G401 (cell line): Measurements from ENCODE around the gene SLC4A2. TPM values are rescaled to one million over a fixed set of nuclear protein-coding genes. Genes with fewer than 3 reads are reported as not detected.

Source experiments
- DNase-seq: peaks from one replicate; pipeline ENCODE4 v3.0.0-alpha.2; 2015; ENCODE audit warnings: low spot score
- in situ Hi-C: cut with HindIII; loops from 2 replicates; pipeline ENCODE4 v1.10.0; 2016; ENCODE audit warnings: low sequenced_read_pairs, mixed read lengths
- total RNA-seq: library from RNA; depleted of rRNA; stranded (reverse); fragments of >200 nt; shearing (Covaris generic); gene quantifications from 2 replicates; pipeline ENCODE4 v1.2.3, GENCODE V29; 2014

The SLC4A2 gene
- total RNA-seq, 1 experiment from 2014 or later, result 363 TPM

DNA sequence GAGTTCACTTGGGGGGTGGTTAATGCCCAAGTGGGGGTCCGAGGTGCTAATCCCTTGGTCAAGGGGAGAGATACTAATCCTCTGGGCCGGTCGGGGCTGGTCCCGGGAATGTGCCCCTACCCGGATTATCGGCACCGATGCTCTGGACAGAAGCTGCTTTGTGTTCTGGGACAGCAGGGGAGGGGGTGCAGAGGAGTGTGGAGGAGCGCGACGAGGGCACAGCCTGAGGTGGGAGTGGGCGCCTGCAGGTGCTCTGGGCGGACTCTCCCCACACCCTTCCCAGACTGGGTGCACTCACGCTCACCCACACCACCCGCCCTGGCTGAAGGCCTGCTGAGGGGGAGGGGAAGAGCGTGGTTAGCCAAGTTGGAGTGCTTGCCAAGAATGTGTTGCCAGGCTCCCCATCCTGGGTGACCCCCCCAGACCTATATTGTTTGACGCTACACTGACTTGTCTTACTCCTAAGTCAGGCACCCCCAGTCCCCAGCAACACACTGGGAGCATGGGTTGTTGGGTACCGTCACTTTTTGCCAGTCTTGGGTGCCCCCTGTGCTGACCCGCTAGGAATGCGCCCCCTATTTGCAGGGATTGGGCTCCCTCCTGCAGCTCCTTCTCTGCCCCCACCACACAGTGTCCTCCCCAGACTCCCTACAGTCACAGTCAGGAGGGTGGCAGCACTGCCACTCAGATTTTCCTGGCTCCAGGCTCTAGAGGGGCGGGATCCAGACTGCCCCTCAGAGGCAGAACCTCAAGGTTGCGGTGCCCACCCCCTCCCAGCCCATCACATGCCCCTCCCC, 1.2 kb downstream of the SLC4A2 start:
- in situ Hi-C loops, result no loop called here
- DNase-seq, result no peak

DNA sequence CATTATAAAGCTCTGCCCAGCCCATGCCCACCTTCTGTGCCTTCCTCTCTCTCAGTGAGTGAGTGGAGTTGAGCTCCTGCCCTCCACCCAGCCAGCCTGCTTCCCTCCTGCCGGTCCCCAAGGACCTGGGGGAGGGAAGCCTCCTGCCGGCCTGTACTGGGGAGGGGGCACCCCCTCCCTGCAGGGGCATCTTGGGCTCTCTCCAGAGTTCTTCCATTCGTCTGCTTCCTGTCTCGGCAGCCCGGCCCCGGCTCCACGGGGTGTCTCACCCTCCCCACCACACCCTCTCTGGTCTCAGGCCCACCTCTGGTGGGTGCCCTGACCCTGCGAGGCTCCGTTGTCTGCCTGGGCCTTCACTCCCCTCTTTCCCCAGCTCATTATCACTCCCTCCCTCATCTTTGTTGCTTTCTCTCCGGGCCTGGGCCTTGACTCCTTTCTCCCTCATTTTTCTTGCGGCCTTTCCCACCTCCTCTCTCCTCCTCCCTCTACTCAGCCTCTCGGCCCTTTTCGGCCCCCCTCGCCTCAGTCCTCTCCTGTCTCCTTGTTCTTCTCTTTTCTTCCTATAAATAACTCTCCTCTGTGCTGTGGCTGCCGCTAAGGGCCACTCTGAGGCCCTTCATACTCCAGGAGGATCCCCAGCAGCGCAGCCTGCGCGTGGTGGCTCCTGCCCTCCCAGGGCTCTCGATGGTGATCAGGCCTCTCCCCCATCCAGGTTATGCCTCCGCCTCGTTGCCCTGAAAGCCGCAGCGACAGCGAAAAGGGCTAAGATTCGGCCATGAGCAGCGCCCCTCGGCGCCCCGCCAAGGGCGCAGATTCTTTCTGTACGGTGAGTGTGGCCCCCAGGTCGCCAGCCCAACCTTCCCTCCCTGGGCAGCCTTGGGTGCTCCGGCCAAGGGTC, 2.1 kb downstream of the SLC4A2 start:
- in situ Hi-C loops, result no loop called here
- no peak for DNase-seq

DNA sequence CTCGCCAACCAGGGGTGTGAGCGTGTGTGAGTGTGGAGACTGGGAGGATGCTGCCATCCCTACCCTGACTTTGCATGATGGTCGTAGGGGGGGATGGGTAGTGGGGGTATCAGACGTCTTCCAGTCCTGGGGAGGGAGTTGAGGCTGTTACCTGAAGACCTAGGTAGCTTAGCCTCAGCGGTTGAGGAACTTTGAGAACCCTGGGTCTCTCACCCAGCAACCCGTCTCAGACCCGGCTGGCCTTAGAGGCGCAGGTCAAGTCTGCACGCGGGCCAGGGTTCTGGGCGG, 2.7 kb downstream of the SLC4A2 start:
- in situ Hi-C loops, result no loop called here
- DNase-seq, result no peak

DNA sequence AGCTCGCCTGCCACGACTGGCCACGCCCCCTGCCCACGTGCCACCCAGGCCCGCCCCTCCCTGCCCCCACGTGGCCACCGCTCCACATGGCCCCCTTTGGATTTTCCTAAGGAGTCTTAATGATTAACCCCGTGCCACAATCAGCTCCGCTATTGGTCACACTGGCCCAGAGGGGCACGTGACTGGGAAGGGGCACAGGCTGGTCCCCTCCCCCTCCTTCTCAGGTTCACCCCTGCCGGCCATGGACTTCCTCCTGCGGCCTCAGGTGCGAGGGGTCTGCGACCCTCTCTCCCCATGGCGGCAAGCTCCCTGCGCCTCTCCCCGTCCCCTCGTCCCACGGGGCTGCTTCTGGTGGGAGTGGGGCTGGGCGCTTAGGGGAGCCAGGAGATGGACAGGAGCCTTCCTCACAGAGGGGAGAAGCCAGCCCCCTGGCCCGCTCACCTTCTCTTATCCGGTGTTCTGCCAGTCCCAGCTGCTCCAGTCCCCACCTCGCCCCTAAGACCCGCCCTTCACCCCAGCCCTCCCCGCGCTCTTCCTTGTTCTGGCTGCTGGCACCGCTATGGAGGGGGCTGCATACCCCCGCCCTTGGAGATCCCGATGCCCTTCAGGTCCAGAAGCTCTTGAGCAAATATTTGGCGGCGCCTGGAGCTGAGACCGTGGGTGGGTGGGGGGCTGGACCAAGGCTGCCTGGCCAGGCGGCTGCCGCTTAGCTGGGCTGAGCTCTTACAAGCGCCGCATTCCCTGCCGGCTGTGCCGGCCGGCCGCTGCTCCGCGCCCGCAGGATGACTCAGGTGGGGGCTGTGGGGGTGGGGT, 3.2 kb downstream of the SLC4A2 start:
- in situ Hi-C loops, result no loop called here
- DNase-seq, result peak; percentile 39

DNA sequence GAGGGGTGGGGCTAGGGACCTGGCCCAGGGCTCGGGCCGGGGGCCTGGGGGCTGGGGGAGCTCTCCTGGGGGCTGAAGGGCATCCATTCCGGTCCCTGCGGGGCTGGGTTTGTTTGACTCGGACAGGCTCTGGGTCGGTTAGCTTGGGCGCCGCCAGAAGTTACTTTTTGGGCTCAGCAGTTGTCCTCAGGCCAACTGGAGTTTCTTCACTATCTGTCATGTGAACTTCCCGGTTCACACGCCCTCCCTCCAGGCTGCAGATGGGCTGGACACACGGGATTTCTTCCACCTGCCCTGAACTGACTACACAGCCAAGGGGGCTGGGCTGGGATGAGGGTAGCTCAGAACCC, 3.8 kb downstream of the SLC4A2 start:
- no peak for DNase-seq
- in situ Hi-C loops, result no loop called here

DNA sequence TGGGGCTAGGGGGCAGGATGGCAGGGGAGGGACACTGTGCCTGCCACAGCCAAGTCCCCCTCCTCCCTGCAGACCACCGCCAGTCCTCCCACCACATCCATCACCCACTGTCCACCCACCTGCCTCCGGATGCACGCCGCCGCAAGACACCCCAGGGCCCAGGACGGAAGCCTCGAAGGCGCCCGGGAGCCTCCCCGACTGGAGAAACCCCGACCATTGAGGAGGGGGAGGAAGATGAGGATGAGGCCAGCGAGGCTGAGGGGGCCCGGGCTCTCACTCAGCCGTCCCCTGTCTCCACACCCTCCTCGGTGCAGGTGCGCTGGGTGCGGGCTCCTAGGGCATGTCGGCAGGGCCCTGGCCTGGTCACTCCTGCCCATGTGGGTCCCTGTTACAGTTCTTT, 5.1 kb downstream of the SLC4A2 start:
- DNase-seq, result no peak
- in situ Hi-C loops, result no loop called here

DNA sequence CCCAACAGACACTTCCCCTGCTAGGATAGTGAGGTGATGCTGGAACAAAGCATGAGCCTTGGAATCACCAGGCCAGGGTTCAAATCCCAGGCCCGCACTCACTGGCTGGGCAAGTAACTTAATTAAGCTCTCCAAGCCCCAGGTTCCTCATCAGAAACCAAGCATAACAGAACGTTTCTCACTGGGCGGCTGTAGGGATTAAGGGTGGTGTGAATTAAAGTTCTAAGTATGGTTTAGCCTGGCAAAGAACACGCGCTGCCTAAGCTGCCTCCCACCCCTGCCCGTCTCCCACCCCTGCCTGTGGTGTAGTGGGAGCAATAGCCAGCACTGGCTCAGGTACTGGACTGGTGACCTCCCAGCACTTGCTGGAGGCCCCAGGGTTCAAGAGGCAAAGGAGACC, 5.6 kb downstream of the SLC4A2 start:
- DNase-seq, result no peak
- in situ Hi-C loops, result no loop called here

DNA sequence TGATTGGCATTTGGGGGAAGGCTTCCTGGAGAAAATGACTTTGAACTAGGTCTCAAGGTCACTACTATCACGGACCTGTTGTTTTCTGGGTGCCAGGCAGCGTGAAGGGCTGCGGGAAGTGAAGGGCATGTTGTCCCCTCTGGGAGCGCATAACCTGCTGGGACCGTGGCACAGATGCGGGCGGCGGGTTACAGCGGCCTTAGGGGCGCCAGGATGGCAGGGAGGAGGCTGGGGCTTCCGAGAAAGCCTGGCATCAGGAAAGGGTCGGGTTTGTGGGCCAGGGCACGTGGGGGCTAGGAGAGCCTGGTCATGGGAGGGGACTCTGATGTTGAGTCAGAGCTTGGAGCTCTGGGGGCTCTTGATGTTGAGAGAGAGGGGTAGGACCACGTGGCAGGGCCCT, 6.1 kb downstream of the SLC4A2 start:
- in situ Hi-C loops, result no loop called here
- no peak for DNase-seq

DNA sequence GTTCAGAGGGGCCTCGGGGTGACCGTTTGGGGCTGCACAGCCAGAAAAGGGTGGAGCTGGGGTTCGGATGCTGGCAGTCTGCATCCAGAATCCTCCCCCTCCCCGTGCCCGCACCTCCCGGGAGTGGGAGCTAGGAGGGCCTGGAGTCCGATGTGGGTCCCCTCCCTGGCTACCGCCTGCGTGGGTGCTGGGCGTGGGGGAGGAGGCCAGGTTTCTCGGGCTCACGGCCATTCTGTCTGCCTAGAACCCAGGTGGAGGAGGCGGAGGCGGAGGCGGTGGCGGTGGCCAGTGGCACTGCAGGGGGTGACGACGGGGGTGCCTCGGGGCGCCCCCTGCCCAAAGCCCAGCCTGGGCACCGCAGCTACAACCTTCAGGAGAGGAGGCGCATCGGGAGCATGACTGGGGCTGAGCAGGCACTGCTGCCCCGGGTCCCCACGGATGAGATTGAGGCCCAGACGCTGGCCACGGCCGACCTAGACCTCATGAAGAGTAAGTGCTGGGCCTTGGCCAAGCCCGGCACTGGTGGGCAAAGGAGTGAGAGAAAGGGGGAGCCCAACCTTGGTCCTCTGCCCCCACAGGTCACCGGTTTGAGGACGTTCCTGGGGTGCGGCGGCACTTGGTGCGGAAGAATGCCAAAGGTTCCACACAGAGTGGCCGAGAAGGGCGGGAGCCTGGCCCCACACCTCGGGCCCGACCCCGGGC, 7.0 kb downstream of the SLC4A2 start:
- DNase-seq, result no peak
- in situ Hi-C loops, result no loop called here

DNA sequence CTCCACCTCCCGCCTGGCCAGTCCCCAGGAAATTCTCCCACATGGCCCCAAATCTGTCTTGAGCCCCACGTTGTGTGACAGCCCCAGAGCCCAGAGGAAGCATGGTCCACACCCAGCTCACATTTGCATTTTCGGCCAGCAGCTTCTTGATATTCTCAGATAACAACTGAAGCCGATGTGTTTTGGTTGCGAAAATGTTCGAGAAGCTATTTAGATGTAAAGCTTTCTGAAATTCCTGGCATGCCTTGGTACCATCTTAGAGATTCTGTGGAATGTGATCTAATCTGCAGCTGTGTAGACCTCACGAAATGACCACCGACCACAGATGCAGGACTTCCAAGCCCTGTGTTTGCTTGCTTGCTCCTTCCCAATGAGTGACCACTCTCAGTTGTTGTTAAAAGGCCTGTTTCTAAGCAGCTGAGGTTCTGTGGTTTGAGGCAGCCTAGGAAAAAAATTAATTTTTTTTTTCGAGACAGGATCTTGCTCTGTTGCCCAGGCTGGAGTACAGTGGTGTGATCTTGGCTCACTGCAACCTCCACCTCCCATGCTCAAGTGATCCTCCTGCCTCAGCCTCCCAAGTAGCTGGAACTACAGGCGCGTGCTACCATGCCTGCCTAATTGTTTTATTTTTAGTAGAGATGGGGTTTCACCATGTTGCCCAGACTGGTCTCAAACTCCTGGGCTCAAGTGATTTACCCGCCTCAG, 8.8 kb downstream of the SLC4A2 start:
- no peak for DNase-seq
- in situ Hi-C loops, result no loop called here

DNA sequence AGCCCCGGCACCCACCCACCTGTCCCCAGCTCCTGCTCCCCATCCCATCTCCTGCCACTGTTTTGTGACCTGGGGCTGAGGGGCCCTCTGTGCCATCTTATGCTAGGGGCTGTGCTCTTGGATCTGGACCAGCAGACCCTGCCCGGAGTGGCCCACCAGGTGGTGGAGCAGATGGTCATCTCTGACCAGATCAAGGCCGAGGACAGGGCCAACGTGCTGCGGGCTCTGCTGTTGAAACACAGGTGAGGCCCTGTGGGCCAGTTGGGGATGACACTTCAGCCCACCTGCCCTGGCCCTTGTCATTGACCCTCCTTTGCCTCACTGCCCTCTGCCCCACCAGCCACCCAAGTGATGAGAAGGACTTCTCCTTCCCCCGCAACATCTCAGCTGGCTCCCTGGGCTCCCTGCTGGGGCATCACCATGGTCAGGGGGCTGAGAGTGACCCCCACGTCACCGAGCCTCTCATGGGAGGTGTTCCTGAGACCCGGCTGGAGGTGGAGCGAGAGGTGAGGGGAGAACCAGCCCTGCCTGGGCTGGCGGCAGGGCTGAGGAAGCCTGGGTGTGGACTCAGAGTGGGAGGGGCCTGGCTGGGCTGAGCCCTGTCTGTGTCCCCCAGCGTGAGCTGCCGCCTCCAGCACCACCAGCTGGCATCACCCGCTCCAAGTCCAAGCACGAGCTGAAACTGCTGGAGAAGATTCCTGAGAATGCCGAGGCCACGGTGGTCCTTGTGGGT, 10.6 kb downstream of the SLC4A2 start:
- DNase-seq, result no peak
- in situ Hi-C loops, result no loop called here

DNA sequence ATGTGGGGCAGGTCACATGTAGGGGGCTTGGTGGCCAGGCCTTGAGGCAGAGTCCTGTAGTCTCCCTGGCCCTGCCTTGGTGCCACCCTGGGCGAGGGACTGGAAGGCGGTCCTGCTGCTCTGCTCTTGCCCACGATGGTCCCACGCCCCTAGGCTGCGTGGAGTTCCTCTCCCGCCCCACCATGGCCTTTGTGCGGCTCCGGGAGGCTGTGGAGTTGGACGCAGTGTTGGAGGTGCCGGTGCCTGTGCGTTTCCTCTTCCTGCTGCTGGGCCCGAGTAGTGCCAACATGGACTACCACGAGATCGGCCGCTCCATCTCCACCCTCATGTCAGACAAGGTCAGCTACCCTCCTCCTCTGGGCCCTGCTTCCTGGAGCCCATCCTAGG, 11.2 kb downstream of the SLC4A2 start:
- in situ Hi-C loops, result no loop called here
- DNase-seq, result no peak

DNA sequence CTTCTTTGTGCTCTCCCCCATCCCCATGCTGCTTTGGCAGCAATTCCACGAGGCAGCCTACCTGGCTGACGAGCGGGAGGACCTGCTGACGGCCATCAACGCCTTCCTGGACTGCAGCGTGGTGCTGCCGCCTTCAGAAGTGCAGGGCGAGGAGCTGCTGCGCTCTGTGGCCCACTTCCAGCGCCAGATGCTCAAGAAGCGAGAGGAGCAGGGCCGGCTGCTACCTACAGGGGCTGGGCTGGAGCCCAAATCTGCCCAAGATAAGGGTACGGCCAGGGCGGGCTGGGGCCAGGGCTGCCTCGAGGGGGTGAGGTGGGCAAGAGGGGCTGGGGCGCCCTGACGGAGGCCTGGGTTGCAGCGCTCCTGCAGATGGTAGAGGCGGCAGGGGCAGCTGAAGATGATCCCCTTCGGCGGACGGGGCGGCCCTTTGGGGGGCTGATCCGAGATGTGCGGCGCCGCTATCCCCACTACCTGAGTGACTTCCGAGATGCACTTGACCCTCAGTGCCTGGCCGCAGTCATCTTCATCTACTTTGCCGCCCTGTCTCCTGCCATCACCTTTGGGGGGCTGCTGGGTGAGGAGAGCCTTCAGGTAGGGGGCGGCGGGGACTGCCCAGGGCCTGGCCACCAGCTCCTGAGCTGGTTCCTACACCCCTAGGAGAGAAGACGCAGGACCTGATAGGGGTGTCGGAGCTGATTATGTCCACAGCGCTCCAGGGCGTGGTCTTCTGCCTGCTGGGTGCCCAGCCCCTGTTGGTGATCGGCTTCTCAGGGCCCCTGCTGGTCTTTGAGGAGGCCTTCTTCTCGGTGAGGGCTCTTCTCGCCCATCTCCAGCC, 11.9 kb downstream of the SLC4A2 start:
- in situ Hi-C loops, result no loop called here

DNA sequence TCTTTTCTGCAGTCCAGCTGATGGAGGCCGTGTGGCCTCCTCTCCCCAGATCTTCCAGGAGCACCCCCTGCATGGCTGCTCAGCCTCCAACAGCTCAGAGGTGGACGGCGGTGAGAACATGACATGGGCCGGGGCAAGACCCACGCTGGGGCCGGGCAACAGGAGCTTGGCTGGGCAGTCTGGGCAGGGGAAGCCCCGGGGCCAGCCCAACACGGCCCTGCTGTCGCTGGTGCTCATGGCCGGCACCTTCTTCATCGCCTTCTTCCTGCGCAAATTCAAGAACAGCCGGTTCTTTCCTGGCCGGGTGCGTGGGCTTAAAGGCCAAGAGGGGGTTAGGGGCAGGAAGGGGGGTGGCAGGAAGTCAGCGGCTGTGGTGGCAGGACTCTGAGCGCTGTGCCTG, 14.6 kb downstream of the SLC4A2 start:
- no peak for DNase-seq
- in situ Hi-C loops, result no loop called here

More for the DNA sequence above, 11.9 kb downstream of the SLC4A2 start:
- no peak for DNase-seq

DNA sequence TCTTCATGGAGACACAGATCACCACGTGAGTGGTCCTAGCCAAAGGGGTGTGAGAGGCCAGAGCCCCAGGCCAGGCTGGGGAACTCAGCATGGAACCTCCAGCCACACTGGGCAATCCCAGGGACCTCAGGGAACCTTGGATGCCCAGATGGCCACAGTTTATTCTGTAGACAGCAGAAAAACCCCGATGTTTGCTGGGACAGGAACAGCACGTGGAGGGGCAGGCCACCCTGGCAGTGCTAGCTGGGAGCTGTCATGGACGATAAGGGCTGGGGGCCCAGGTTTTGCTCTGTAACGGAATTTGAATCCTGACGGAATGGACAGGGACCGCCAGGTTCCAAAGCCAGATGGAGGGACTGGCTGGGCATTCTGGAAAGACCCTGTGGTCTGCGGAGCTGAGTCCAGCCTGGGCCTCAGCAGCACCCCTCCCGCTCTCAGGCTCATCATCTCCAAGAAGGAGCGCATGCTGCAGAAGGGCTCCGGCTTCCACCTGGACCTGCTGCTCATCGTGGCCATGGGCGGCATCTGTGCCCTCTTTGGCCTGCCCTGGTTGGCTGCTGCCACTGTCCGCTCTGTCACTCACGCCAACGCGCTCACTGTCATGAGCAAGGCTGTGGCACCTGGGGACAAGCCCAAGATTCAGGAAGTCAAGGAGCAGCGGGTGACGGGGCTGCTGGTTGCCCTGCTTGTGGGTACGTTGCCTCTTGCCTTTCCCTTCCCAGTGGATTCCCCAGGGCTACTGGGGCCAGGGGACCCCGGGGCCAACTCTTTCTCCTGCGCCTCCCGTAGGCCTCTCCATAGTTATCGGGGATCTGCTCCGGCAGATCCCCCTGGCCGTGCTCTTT, 15.7 kb downstream of the SLC4A2 start:
- in situ Hi-C loops, result no loop called here
- no peak for DNase-seq

DNA sequence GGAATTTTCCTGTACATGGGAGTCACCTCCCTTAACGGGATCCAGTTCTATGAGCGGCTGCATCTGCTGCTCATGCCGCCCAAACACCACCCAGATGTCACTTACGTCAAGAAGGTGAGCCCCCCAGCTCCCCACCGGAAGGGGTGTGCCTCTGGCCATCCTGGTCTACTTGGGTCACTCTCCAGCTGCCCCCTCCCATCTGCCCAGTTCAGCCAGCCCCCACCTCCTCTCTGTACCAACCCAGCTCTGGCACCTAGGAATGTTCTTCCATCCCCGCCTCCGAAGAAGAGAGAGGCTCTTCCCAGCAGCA, 16.2 kb downstream of the SLC4A2 start:
- in situ Hi-C loops, result no loop called here
- DNase-seq, result no peak

DNA sequence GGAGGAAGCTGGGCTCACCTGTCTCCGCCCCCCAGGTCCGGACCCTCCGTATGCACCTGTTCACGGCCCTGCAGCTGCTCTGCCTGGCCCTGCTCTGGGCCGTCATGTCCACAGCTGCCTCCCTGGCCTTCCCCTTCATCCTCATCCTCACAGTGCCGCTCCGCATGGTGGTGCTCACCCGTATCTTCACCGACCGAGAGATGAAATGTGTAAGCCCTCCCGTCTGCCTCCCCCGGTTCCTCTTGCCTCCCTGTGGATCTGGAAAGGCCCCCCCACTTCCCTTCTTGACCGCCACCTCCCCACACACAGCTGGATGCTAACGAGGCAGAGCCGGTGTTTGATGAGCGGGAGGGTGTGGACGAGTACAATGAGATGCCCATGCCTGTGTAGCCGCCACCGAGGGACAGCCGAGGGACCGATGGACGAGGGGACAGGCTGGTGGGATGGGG, 16.6 kb downstream of the SLC4A2 start:
- in situ Hi-C loops, result no loop called here
- DNase-seq, result no peak
